G401 (cell line): ENCODE measurements around the gene FAM200A. TPM values are rescaled to one million over a fixed set of nuclear protein-coding genes. Genes with fewer than 3 reads are reported as not detected.
"Not testable (repeated sequence)": the region's sequence is repeated elsewhere in the genome, so short reads cannot be mapped to it uniquely, and the experiment has no call there.

Experiments used
- DNase-seq: peaks from one replicate; pipeline ENCODE4 v3.0.0-alpha.2; 2015; ENCODE audit warnings: low spot score
- in situ Hi-C: cut with HindIII; loops from 2 replicates; pipeline ENCODE4 v1.10.0; 2016; ENCODE audit warnings: low sequenced_read_pairs, mixed read lengths
- total RNA-seq: library from RNA; depleted of rRNA; stranded (reverse); fragments of >200 nt; shearing (Covaris generic); gene quantifications from 2 replicates; pipeline ENCODE4 v1.2.3, GENCODE V29; 2014; rRNA removed

The FAM200A gene
- total RNA-seq, 1 experiment from 2014 or later: 2.6 TPM

- DNase-seq: no peak
- in situ Hi-C loops: no loop called here
Observed at GRCh38 chr7:99521399-99521798, 30.5 kb downstream of the FAM200A start.

DNA sequence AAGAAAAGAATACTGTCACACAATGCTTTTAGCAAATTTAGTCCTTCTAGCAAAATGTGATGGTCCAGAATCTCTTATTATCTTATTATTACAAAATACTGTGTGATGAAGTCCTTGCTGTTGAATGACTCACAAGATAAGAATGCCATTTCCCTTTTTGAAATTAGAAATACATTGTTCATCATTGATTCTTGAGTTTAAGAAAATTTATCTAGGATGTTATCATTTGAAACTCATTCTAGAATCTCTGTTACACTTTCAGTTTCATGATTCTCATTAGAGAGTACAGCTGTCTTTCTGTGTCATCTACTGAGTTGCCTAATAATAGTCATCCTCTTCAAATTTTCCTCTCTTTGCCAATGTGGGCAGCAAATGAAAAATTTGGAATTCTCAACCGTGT, 37.9 kb downstream of the FAM200A start:
- no peak for DNase-seq
- in situ Hi-C loops: no loop called here

DNA sequence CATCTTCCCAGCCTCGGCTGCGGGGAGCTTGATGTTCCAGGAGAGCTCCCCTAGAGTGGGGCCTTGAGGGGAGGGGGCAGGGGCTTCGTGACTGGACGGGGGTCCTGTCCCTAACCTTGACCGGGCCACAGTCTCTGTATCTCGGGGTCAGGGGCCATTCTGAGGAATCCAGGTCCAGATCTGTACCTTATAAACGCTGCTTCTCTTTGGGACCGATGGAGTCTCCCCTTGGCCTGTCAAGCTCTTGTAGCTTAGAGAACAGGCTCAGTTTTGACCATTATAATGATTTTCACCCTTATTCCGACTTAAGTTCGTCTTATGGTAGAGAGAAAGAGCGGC, 46.6 kb downstream of the FAM200A start:
- DNase-seq: no peak
- in situ Hi-C loops: no loop called here

GRCh38 chr7:99504603-99505323, 47.2 kb downstream of the FAM200A start, which contains the start of gene ZKSCAN5:
TSS of gene ZKSCAN5 (plus strand) at chr7:99504662. CDS start at chr7:99506045, 1,383 bp downstream.
- in situ Hi-C loops: no loop called here
- DNase-seq: peak; percentile 97

- no peak for DNase-seq
- in situ Hi-C loops: no loop called here
Observed at GRCh38 chr7:99504281-99504602, 47.7 kb downstream of the FAM200A start.

- DNase-seq, in situ Hi-C loops: not testable (repeated sequence)
Observed at GRCh38 chr7:99501236-99501635, 50.7 kb downstream of the FAM200A start.

DNA sequence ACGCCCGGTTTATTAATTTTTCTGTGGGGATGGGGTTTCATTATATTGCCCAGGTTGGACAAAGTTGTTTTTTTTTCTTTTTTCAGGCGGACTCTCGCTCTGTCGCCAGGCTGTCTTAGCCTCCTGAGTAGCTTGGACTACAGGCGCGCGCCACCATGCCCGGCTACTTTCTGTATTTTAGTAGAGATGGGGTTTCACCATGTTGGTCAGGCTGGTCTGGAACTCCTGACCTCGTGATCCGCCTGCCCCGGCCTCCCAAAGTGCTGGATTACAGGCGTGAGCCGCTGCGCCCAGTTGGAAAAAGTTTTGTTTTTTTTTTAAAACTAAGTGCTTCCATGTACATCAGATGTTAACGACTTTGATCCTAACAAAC, 51.3 kb downstream of the FAM200A start:
- no peak for DNase-seq
- in situ Hi-C loops: no loop called here

DNA sequence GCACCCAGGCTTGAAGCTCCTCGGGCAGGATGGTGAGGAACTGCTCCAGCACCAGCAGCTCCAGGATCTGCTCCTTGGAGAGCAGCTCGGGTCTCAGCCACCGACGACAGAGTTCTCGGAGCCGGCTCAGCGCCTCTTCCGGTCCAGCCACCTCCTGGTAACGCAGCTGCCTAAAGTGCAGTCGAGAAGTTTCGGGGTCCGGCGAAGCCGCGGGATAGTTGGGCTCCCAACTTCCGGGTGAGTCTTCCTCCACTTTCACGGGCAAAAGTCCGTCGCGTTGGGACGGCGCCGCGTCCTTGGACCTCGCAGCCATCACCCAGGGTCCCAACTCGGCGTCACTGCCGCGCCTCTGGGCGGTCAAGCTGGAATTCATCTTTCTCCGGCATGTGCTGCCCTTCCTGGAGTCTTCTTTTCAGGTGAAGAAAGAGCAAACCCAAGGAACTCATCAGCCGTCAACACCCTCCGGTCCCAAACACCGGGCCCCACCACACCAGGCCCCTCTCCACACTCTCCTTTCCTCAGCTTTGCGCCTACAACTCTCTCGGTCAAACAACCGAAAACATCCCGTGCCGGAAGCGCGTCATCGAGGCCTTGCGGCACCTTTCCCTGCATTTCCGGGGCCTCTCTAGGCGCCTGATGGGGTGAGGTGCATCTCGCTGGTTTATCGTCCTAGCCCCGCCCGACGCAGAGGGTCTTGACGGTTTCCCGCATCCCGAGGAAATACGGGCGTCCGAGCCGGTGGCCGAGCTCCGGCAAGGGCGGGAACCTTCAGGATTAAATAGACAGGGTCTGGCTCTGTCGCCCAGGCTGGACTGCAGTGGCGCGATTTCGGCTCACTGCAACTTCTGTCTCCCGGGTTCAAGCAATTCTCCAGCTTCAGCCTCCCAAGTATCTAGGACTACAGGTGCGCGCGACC, 51.9 kb downstream of the FAM200A start, which contains the start of gene ZNF394:
Gene ZNF394, minus strand, starts transcription at position 561 of the 916 bp plus-strand sequence. Its CDS starts 188 bp downstream, at position 373.
- DNase-seq: peak; percentile 97
- in situ Hi-C loops: no loop called here

- in situ Hi-C loops: no loop called here
- no peak for DNase-seq
Observed at GRCh38 chr7:99499371-99499720, 52.6 kb downstream of the FAM200A start.

- no peak for DNase-seq
- in situ Hi-C loops: no loop called here
Observed at GRCh38 chr7:99498546-99498944, 53.4 kb downstream of the FAM200A start.

- in situ Hi-C loops: no loop called here
Observed at GRCh38 chr7:99497766-99498545, 54.0 kb downstream of the FAM200A start.

More at GRCh38 chr7:99497766-99498545, 54.0 kb downstream of the FAM200A start:
- DNase-seq: no peak

Other genes with a start within 250 kb of the FAM200A start
- 111 and 121 TPM in 2 replicates for gene ARPC1A, start 226.2 kb downstream of the FAM200A start, total RNA-seq
- 281 and 284 TPM in 2 replicates for gene ARPC1B, start 177.4 kb downstream of the FAM200A start, total RNA-seq
- 169 and 215 TPM in 2 replicates for gene PDAP1, start 143.5 kb downstream of the FAM200A start, total RNA-seq
- gene BUD31, start 143.1 kb downstream of the FAM200A start, total RNA-seq: 91.6 and 96.3 TPM in 2 replicates
- gene PTCD1, start 113.3 kb downstream of the FAM200A start, total RNA-seq: 10.9 and 28.1 TPM in 2 replicates
- 57.0 and 59.3 TPM in 2 replicates for gene CPSF4, start 113.2 kb downstream of the FAM200A start, total RNA-seq
- gene ATP5MF, start 85.9 kb downstream of the FAM200A start, total RNA-seq: 1,769 and 1,935 TPM in 2 replicates
- 7.8 and 8.9 TPM in 2 replicates for gene ZNF789, start 79.2 kb downstream of the FAM200A start, total RNA-seq
- 20.7 and 21.5 TPM in 2 replicates for gene ZNF394, start 51.8 kb downstream of the FAM200A start, total RNA-seq
- gene ZKSCAN5, start 47.5 kb downstream of the FAM200A start, total RNA-seq: 18.6 and 23.1 TPM in 2 replicates
- 40.9 and 48.6 TPM in 2 replicates for gene ZNF655, start 6.5 kb upstream of the FAM200A start, total RNA-seq
- 0.12 TPM in 1 of 2 replicates, not detected in the other for gene TMEM225B, start 46.2 kb upstream of the FAM200A start, total RNA-seq
- 7.6 and 10.6 TPM in 2 replicates for gene ZSCAN25, start 64.8 kb upstream of the FAM200A start, total RNA-seq
- not detected in 2 replicates for gene CYP3A5, start 127.9 kb upstream of the FAM200A start, total RNA-seq
- gene CYP3A7, start 183.1 kb upstream of the FAM200A start, total RNA-seq: not detected in 2 replicates
- gene CYP3A4, start 232.1 kb upstream of the FAM200A start, total RNA-seq: not detected in 2 replicates